Adrenal gland (tissue), 5 donors: ENCODE measurements around the gene KCTD5.

ENCODE experiments used
- POLR2A ChIP-seq, 2 donors: fragments of 450-650 bp; IDR thresholded peaks; one replicate each; pipeline ENCODE4 v1.6.1; 2017; ENCODE audit warnings: antibody characterized with exemption in 2 of 2, mild to moderate bottlenecking in 2 of 2, moderate library complexity in 1 of 2
- TF ChIP-seq, protein P1 (sequence below), 6 experiments: fragments of 450-650 bp in 4 of 6; fragments of 200-600 bp in 2 of 6; sonication (generic) in 1 of 6; IDR thresholded peaks; 1 replicate in 5 of 6; 2 replicates in 1 of 6; pipeline versions ENCODE4 v1.5.1 to v1.8.0; 2016 to 2021; ENCODE audit warnings: antibody characterized with exemption in 6 of 6, mild to moderate bottlenecking in 2 of 6, moderate library complexity in 1 of 6
- donor health status: DM: no; HTN: no; CAD: no.

DNA sequence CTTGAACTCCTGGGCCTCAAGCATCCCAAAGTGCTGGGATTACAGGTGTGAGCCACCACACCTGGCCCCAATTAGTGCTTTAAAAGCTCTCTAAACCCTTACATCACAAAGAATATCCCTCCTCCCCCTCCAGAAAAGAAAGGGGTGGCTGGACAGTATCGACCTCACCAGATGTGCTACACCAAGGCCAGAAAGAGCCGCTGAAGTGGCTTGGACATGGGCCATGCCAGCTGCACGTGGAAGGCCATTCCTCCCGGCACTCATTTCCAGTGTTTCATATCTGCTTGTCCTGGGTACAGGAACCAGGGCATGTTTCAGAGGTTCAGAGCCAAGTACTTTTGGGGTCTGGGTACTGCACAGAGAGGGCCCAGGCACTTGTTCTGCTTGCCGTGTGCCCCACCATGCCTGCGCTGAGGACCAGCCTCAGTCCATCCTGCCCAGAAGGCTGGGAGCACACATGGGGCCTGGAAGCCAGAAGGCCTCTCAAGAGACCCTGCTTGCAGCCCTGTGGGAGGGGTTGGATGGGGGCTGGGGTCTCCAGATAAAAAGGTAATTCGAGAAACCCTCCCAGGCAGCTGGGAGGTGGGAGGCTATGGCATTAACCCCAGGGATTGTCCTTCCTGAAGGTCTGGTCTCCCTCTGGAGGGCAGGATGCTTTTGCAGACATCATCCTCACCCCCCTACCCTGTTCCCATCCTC, 66.6 kb downstream of the KCTD5 start:
- TF ChIP-seq, protein P1, sequence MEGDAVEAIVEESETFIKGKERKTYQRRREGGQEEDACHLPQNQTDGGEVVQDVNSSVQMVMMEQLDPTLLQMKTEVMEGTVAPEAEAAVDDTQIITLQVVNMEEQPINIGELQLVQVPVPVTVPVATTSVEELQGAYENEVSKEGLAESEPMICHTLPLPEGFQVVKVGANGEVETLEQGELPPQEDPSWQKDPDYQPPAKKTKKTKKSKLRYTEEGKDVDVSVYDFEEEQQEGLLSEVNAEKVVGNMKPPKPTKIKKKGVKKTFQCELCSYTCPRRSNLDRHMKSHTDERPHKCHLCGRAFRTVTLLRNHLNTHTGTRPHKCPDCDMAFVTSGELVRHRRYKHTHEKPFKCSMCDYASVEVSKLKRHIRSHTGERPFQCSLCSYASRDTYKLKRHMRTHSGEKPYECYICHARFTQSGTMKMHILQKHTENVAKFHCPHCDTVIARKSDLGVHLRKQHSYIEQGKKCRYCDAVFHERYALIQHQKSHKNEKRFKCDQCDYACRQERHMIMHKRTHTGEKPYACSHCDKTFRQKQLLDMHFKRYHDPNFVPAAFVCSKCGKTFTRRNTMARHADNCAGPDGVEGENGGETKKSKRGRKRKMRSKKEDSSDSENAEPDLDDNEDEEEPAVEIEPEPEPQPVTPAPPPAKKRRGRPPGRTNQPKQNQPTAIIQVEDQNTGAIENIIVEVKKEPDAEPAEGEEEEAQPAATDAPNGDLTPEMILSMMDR (IDR thresholded peaks at IDR 0.05) = no peak
- no peak for TF ChIP-seq POLR2A (IDR thresholded peaks at IDR 0.05)
